NCI-H146 (cell line): ENCODE data around the gene ARL5B.

Source experiments
- DNase-seq: peaks from one replicate; lab custom pipeline; 2025; lab: John Stamatoyannopoulos, UW

The ARL5B gene

DNA sequence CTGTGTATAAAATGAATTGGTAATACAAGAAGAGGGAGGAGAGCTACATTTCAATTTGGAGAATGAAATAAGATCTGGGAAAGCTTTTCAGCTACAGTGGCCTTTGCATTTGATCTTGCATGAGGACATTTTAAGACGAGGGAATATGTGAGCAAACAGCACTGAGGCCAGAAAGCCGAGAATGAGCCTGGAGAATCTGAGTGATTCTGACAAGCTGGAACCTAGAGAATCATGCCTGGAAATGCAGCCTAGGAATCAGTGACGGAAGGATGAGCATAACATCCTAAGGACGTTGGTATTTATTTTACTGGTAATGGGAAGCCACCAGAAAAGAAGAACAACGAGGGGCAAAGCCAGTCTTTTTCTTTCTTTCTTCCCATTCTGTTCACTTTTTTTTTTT, 44.3 kb downstream of the ARL5B start:
- DNase-seq, result no peak

DNA sequence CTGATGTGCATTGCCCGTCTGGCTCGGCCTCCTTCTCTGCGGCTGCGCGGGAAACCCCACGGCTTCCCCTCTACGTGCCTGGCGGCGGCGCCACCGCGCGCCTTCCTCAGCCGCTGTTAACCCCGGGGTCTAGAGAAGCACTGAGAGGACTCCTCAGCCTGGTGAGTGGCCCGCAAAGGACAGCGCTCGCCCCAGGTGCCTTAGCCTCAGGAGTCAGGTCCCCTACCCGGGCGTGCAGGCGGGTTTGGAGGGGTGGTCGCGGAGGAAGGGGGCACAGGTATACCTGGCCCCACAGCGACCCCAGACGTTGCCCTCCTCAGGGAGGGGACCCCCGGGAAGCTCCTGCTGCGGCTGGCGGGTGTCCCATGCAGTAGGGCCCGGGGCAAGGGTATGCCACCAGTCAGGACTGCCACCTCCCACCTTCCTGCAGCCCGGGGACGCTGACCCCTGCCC, 51.0 kb downstream of the ARL5B start:
- DNase-seq, result no peak

DNA sequence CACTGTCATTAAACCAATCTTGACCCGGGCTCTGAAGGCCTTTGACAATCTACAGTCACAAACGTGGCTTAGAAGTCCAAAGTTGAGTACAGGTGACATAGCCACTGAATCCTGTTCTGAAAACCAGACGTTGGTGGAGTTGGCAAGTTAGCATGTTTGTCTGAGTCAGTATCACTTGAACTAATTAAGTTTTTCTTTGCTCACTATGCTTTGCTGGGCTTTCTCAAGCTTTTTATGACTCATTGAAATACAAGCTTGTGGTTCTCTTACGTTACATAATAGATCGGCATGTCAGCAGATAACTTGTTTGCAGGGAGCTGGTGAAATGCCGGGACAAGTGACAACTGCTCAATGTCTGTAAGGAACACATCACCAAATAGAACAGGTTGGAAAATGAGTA, 53.8 kb downstream of the ARL5B start:
- no peak for DNase-seq

DNA sequence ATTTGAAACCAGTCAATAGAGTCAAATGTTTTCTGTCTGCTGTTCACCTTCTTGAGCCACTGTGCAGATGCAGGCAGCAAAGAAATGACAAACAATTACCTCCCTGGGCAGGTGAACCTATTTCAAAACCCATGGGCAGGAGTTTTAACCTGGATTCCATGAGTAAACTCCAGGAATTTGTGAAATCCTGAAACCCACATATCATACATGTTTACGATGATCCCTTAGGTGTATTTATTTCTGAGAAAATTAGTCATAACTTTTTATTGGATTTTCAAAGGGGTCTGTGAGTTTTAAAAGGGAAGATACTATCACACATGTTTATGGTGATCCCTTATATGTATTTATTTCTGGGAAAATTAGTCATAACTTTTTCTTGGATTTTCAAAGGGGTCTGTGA, 59.8 kb downstream of the ARL5B start:
- no peak for DNase-seq

DNA sequence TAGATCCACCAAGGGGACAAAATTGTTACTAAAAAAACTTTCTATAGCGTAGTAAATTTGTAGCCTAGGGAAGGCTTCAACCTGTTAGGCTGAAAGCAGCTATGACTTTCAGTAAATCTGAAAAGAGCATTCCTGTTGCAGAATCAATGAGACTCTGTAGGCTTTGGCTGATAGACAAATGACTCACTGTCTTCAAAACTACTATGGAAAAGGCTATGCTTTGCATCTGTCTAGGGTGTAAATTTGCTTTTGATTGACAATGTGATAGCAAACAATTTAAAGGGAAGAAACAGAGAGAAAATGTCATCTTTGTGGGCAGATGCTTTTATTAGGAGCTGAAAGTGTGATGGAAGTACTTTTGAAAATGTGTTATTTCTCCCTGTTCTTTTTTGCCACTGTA, 60.6 kb downstream of the ARL5B start:
- DNase-seq, result no peak

DNA sequence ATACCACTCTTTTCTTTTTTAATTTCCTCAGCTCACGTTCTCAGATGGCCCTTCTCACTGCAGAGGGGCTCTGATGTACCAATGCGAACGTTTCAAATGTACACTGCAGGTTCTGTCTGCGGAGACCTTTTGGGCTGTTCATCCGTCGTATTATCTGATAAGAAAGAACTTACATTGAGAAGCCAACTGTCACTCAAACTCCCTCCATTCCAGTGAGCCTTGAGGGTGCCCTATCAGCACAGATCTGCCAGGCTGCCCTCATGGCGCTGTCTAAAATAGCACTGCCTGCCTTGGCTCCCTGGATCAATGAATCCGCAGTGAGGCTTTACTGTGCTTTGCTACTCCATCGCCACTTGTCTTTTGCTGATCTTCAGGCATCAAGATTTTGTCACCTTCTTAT, 61.8 kb downstream of the ARL5B start:
- no peak for DNase-seq

DNA sequence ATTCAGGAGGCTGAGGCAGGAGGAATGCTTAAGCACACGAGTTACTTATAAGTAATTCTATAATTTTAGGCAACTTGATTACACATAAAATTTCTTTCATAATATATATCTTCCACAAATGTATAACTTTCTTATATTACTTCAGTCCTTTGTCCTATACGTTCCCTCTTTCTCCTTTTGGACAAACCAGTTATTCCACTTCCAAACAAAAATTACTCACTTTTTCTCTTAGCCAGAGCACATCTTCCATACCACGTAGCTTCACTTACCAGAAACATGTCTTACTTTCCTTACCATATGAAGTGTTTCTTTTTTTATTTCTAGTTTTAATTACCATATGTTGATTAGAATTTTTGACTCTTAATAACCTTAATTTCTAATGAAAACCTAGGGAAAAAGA, 64.6 kb downstream of the ARL5B start:
- no peak for DNase-seq
